Liver (tissue), 3 donors: ENCODE results near the gene ADGRA1.

Experiments
- EGR1 ChIP-seq, 2 donors: IDR thresholded peaks; 2 replicates each; pipeline ENCODE4 v1.6.1; 2016 to 2018; ENCODE audit warnings: antibody characterized with exemption in 2 of 2, low read depth in 2 of 2
- GABPA ChIP-seq, 2 donors: IDR thresholded peaks in 1 of 2; conservative IDR thresholded peaks in 1 of 2; 2 replicates each; pipeline ENCODE4 v1.6.1; 2016; ENCODE audit warnings: antibody characterized with exemption in 2 of 2, mild to moderate bottlenecking in 1 of 2, moderate library complexity in 1 of 2
- HNF4G ChIP-seq: IDR thresholded peaks from 2 replicates; pipeline ENCODE4 v1.6.1; 2016; ENCODE audit warnings: antibody characterized with exemption
- JUND ChIP-seq, 2 donors: IDR thresholded peaks; 2 replicates each; pipeline ENCODE4 v1.6.1; 2016; ENCODE audit warnings: antibody characterized with exemption in 2 of 2
- RAD21 ChIP-seq, 2 donors: IDR thresholded peaks; 2 replicates each; pipeline ENCODE4 v1.6.1; 2016; ENCODE audit warnings: antibody characterized with exemption in 2 of 2, mild to moderate bottlenecking in 2 of 2
- TAF1 ChIP-seq: conservative IDR thresholded peaks from 2 replicates; pipeline ENCODE4 v1.6.1; 2016; ENCODE audit warnings: antibody characterized with exemption, mild to moderate bottlenecking
- YY1 ChIP-seq: IDR thresholded peaks from 2 replicates; pipeline ENCODE4 v1.6.1; 2016; ENCODE audit warnings: antibody characterized with exemption, mild to moderate bottlenecking
- TF ChIP-seq, protein P1 (sequence below): fragments of 150-350 bp; IDR thresholded peaks from 2 replicates; pipeline ENCODE4 v1.5.1; 2017; ENCODE audit warnings: improper control_type of control experiment, low read depth, low read length; ENCODE audit not compliant: missing input control
- TF ChIP-seq, protein P2 (sequence below): IDR thresholded peaks from 2 replicates; pipeline ENCODE4 v1.6.1; 2016; ENCODE audit warnings: antibody characterized with exemption, mild to moderate bottlenecking
- TF ChIP-seq, protein P3 (sequence below): IDR thresholded peaks from 2 replicates; pipeline ENCODE4 v1.6.1; 2016; ENCODE audit warnings: antibody characterized with exemption
- TF ChIP-seq, protein P4 (sequence below): IDR thresholded peaks from 2 replicates; pipeline ENCODE4 v1.6.1; 2016; ENCODE audit warnings: antibody characterized with exemption
- donor health status: healthy.
- donor health status: healthy.

DNA sequence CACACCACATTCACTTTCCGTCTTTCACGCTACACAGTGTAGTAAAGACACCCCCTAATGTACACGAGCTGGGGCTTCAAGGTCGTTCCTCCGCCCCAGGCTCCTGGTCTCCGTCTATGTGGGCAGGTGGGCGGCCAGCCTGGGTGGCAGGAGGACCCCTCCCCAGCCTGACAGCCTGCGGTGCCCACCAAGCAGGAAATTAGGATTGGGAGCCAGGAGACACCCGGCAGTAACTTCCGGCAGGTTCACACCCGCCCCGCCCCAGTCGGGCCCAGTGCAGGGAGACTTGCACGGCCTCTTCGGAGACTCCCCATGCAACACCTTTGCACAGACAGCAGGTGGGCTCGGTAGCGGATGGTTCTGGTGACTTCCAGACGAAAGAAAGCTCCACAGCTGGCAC, 27.7 kb upstream of the ADGRA1 start:
- TF ChIP-seq YY1: no peak
- TF ChIP-seq, protein P1, sequence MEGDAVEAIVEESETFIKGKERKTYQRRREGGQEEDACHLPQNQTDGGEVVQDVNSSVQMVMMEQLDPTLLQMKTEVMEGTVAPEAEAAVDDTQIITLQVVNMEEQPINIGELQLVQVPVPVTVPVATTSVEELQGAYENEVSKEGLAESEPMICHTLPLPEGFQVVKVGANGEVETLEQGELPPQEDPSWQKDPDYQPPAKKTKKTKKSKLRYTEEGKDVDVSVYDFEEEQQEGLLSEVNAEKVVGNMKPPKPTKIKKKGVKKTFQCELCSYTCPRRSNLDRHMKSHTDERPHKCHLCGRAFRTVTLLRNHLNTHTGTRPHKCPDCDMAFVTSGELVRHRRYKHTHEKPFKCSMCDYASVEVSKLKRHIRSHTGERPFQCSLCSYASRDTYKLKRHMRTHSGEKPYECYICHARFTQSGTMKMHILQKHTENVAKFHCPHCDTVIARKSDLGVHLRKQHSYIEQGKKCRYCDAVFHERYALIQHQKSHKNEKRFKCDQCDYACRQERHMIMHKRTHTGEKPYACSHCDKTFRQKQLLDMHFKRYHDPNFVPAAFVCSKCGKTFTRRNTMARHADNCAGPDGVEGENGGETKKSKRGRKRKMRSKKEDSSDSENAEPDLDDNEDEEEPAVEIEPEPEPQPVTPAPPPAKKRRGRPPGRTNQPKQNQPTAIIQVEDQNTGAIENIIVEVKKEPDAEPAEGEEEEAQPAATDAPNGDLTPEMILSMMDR: no peak
- TF ChIP-seq, protein P2, sequence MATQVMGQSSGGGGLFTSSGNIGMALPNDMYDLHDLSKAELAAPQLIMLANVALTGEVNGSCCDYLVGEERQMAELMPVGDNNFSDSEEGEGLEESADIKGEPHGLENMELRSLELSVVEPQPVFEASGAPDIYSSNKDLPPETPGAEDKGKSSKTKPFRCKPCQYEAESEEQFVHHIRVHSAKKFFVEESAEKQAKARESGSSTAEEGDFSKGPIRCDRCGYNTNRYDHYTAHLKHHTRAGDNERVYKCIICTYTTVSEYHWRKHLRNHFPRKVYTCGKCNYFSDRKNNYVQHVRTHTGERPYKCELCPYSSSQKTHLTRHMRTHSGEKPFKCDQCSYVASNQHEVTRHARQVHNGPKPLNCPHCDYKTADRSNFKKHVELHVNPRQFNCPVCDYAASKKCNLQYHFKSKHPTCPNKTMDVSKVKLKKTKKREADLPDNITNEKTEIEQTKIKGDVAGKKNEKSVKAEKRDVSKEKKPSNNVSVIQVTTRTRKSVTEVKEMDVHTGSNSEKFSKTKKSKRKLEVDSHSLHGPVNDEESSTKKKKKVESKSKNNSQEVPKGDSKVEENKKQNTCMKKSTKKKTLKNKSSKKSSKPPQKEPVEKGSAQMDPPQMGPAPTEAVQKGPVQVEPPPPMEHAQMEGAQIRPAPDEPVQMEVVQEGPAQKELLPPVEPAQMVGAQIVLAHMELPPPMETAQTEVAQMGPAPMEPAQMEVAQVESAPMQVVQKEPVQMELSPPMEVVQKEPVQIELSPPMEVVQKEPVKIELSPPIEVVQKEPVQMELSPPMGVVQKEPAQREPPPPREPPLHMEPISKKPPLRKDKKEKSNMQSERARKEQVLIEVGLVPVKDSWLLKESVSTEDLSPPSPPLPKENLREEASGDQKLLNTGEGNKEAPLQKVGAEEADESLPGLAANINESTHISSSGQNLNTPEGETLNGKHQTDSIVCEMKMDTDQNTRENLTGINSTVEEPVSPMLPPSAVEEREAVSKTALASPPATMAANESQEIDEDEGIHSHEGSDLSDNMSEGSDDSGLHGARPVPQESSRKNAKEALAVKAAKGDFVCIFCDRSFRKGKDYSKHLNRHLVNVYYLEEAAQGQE: no peak
- TF ChIP-seq GABPA (IDR thresholded peaks at IDR 0.05 in 1 of 2, conservative IDR thresholded peaks at IDR 0.05 in 1 of 2): no peak
- no peak for TF ChIP-seq TAF1
- no peak for TF ChIP-seq RAD21 (IDR thresholded peaks at IDR 0.05)
- TF ChIP-seq, protein P3, sequence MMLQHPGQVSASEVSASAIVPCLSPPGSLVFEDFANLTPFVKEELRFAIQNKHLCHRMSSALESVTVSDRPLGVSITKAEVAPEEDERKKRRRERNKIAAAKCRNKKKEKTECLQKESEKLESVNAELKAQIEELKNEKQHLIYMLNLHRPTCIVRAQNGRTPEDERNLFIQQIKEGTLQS: no peak
- no peak for TF ChIP-seq JUND (IDR thresholded peaks at IDR 0.05)
- TF ChIP-seq HNF4G: no peak
- TF ChIP-seq, protein P4, sequence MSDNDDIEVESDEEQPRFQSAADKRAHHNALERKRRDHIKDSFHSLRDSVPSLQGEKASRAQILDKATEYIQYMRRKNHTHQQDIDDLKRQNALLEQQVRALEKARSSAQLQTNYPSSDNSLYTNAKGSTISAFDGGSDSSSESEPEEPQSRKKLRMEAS: no peak
- no peak for TF ChIP-seq EGR1 (IDR thresholded peaks at IDR 0.05; ENCODE audit: low read depth in 2 of 2)
